ENCODE results near the gene KANK4.

Gene KANK4

DNA sequence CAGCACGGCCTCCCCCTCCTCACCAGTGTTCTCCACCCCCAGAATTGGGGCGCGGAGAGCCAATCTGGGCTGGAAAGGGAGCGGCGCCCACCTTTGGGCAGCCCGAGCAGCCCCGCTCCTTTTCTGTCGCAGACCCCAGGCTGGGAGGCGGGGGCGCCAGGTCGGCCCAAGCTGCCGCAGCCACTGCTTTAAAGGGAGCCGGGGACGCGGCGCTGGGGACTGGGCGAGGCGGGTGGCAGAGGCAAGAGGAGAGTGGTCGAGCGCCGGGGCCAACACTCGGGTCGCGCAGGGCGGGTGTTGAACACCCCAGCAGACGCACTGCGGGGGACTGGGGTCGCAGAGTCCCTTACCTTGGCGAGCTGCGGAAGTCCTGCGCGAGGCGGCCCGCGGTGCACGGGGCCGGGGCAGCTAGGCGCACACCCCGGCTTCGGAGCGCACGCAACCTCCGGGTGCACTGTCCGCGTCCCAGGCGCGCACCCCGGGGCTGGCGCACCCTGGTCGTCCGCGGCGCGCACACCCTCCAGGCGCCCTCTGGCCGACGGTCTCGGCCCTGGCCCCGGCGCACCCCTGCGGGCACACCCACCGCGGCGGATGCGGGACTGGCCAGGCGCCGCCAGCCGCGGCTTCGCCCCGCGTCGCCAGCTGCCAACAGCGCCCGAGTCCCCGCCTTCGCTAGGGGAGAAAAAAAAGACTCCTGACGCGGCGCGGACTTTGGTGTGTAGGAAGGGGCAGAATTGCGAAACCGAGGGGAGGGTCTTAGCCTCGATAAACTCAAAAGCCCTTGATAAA, at the start of gene KANK4:
Gene KANK4, minus strand, starts transcription at position 679 of the 789 bp plus-strand sequence. CDS start 37,870 bp downstream, outside the sequence.
- in situ Hi-C loops (cut with HindIII; ENCODE audit: low pct_ligation_motif_present, low pct_unique_long_range_greater_than_20kb, low sequenced_read_pairs): no loop called here
- DNase-seq: no peak

DNA sequence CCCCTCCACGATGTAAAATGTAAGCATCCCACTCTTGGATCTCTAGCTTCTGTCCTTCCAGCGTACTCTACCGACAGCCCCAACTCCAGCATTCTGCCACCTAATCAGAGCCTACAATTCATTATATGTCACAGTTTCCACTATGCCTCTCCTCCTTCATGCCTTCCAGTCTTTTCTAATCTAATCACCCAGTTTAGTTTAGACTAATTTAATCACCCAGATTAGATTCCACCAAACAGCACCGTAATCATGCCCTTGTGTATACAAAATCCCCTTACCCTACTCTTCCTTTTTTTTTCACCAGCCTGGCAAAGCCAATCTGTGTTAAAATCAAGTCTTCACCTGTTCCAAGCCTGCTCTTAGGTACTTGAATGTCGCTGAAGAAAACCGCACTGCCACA, 49.8 kb upstream of the KANK4 start:
- no peak for DNase-seq
- in situ Hi-C loops (cut with HindIII; ENCODE audit: low pct_ligation_motif_present, low pct_unique_long_range_greater_than_20kb, low sequenced_read_pairs): no loop called here

- DNase-seq: no peak
- in situ Hi-C loops (cut with HindIII; ENCODE audit: low pct_ligation_motif_present, low pct_unique_long_range_greater_than_20kb, low sequenced_read_pairs): no loop called here
These were observed 47.8 kb upstream of the KANK4 start for GRCh38 chr1:62367005-62367557.

GRCh38 chr1:62364721-62365120, 45.5 kb upstream of the KANK4 start:
- no peak for DNase-seq
- in situ Hi-C loops (cut with HindIII; ENCODE audit: low pct_ligation_motif_present, low pct_unique_long_range_greater_than_20kb, low sequenced_read_pairs): no loop called here

DNA sequence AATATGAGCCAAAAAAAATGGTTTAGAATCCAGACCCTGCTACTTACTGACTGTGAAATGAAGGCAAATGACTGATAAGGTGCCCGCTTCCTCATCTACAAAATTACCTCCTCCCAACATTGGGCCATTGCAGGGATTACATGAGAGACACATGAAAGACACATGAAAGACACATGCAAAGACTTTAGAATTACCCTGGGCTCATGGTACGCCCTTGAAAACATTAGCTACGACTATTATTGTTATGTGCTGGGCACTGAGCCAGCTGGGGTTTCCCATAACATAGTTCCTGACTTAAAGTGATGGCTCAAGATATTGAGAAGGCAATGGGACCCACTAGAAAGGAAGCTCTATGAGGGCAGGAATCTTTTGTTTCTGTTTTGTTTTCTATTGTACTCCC, 43.7 kb upstream of the KANK4 start:
- DNase-seq: no peak
- in situ Hi-C loops (cut with HindIII; ENCODE audit: low pct_ligation_motif_present, low pct_unique_long_range_greater_than_20kb, low sequenced_read_pairs): no loop called here

DNA sequence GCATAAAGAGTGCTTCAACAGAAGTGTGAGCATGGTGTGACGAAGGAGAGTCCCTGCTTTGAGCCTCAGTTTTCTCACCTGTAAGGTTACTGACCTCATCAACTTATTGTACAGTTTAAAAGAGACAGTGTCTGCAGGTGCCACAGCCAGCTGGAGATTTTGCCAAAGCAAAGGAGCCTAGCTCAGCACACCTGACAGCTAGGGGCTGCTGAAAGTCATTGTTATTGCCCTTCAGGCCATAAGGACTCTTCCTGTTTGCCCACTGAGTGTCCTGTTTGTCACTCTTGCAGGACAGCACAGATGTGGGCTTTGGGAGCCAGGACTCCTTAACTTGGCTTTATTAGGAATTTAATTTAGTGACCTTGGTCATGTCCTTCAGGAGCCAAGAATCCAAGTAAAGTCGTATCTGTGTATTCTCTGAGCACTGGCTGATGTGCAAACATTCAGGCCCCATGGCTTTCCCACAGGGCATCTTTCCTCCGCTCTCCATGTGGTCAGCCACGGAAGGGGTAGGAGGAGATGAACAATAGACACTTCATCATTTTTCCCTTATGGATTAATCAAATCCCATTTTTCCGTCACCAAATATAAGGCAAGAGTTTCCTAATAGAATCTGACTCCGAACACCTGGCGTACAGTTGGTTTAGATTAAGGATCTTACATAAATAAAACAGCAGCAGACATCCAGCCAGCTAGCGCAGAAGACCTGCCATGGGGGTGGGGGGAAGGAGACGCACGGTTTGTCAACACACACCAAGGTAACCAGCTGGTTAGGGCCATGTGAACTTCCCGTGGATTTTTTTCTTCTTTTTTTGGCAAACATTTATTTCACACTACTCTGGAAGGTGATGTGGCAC, 43.1 kb upstream of the KANK4 start:
- in situ Hi-C loops (cut with HindIII; ENCODE audit: low pct_ligation_motif_present, low pct_unique_long_range_greater_than_20kb, low sequenced_read_pairs): no loop called here
- DNase-seq: no peak

- in situ Hi-C loops (cut with HindIII; ENCODE audit: low pct_ligation_motif_present, low pct_unique_long_range_greater_than_20kb, low sequenced_read_pairs): no loop called here
- DNase-seq: no peak
These were observed 42.2 kb upstream of the KANK4 start for GRCh38 chr1:62361431-62361830.

DNA sequence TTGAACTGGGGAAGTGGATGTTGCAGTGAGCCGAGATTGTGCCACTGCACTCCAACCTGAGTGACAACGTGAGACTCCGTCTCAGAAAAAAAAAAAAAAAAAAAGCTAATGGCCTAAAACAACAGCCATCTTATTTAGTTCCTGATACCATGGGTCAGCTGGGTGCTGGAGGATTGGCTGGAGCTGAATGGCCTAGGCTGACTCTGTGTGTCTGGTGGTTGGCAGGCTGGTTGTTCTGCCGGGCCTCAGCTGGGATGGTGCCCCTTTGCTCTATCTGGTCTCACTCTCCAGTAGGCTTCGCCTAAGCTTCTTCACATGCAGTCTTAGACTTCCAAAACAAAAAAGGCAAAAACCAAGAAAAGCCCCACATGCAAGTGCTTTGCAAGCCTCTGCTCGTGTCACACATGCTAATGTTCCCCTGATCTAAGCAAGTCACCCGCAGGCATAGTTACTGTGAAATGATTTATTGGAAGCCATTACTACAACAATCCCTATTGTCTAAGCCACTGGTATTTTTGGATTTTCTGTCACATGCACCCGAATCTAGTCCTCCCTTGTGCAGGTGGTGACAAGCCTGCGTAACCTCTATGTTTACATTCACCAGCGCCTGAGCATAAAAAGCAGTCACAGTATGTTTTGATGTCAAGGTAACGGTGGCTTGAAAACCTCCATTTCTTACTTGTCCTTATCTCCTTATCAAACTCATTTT, 39.6 kb upstream of the KANK4 start:
- in situ Hi-C loops (cut with HindIII; ENCODE audit: low pct_ligation_motif_present, low pct_unique_long_range_greater_than_20kb, low sequenced_read_pairs): no loop called here
- no peak for DNase-seq

GRCh38 chr1:62357916-62358315, 38.7 kb upstream of the KANK4 start:
- in situ Hi-C loops (cut with HindIII; ENCODE audit: low pct_ligation_motif_present, low pct_unique_long_range_greater_than_20kb, low sequenced_read_pairs): no loop called here
- no peak for DNase-seq

- DNase-seq: peak; percentile 45
- in situ Hi-C loops (cut with HindIII; ENCODE audit: low pct_ligation_motif_present, low pct_unique_long_range_greater_than_20kb, low sequenced_read_pairs): no loop called here
These were observed 37.1 kb upstream of the KANK4 start for GRCh38 chr1:62356257-62356835.

- in situ Hi-C loops (cut with HindIII; ENCODE audit: low pct_ligation_motif_present, low pct_unique_long_range_greater_than_20kb, low sequenced_read_pairs): no loop called here
- no peak for DNase-seq
These were observed 35.9 kb upstream of the KANK4 start for GRCh38 chr1:62355095-62355494.

DNA sequence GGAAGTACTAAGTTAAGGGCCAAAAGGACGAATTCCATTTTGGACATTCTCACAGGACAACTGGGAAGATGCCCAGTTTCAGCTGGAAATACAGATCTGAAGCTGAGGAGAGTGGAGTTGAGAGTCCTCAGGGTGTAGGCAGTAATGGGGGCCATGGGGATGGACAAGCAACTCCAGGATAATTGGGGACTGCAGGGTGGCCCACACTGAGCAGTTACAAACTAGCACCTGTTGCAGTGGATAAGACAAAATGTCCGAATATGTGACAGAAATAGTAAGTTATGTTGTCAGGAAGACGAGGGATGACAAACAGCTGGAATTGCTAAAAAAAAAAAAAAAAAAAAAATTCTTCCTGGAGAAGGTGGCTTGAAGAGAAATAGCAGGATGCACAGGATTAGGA, 34.6 kb upstream of the KANK4 start:
- in situ Hi-C loops (cut with HindIII; ENCODE audit: low pct_ligation_motif_present, low pct_unique_long_range_greater_than_20kb, low sequenced_read_pairs): no loop called here
- no peak for DNase-seq

DNA sequence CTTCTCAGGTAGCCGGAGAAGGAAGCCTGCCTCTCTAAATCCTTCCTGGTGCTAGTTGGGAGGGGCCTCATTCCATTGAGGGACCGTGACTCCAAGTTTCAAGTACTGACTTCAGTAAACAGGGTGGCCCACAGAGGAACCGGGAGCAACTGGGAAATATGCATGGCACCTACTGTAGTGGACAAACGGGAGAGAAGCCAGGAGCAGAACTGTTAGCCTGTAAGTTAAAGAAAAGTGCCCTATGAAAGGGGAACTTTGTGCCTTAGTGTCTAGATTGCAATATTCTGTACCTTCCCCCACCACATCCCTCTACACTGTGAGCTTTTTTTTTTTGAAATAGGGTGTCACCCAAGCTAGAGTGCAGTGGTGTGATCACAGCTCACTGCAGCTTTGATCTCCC, 33.2 kb upstream of the KANK4 start:
- in situ Hi-C loops (cut with HindIII; ENCODE audit: low pct_ligation_motif_present, low pct_unique_long_range_greater_than_20kb, low sequenced_read_pairs): no loop called here
- DNase-seq: no peak

GRCh38 chr1:62349470-62350233, 30.4 kb upstream of the KANK4 start:
- in situ Hi-C loops (cut with HindIII; ENCODE audit: low pct_ligation_motif_present, low pct_unique_long_range_greater_than_20kb, low sequenced_read_pairs): no loop called here
- no peak for DNase-seq

DNA sequence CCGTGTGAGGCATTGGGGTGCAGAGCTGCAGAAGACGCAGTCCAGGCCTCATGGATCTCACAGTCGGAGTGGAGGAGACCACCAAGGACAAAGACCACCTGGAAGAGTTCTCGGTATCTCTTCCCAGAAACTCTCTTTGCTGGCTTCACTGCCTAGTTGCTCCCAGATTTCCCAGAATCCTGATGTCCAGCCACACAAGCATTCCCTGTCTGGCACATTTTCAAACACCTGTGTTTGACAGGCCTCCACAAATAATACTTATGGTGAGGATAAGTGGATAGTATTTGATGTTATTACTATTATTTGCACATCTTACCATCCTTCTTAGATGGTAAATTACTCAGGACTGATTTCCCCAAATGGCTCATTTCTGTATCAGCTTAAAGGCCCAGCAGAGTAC, 27.7 kb upstream of the KANK4 start:
- no peak for DNase-seq
- in situ Hi-C loops (cut with HindIII; ENCODE audit: low pct_ligation_motif_present, low pct_unique_long_range_greater_than_20kb, low sequenced_read_pairs): no loop called here

DNA sequence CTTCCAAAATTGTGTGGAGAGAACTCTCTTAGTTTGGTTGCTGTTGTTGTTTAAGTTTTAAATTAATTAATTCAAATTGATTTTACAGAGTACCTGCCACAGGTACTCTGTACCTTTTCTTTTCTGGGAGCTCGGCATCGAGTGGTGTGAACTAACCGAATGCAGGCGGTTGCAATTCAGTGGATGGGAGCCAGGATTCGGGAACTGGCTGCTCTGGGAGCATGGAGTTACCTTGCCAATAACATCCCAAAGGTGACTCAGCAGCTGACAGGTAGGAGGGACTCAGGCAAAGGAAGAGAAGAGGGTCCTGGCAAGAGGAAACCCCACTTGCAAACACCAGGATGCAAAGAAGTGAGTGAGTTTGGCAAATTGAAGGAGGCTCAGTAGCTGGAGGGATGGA, 24.7 kb upstream of the KANK4 start:
- DNase-seq: no peak
- in situ Hi-C loops (cut with HindIII; ENCODE audit: low pct_ligation_motif_present, low pct_unique_long_range_greater_than_20kb, low sequenced_read_pairs): no loop called here

- DNase-seq: no peak
- in situ Hi-C loops (cut with HindIII; ENCODE audit: low pct_ligation_motif_present, low pct_unique_long_range_greater_than_20kb, low sequenced_read_pairs): no loop called here
These were observed 23.0 kb upstream of the KANK4 start for GRCh38 chr1:62342270-62342669.

- in situ Hi-C loops (cut with HindIII; ENCODE audit: low pct_ligation_motif_present, low pct_unique_long_range_greater_than_20kb, low sequenced_read_pairs): no loop called here
These were observed 22.4 kb upstream of the KANK4 start for GRCh38 chr1:62341615-62342014.

More at GRCh38 chr1:62341615-62342014, 22.4 kb upstream of the KANK4 start:
- DNase-seq: no peak

Data from ACHN (cell line).